Transverse colon (tissue), 3 donors: ENCODE measurements around the gene CCDC90B.

ENCODE experiments used
- POLR2A ChIP-seq: fragments of 450-650 bp; IDR thresholded peaks from one replicate; pipeline ENCODE4 v1.6.1; 2016; ENCODE audit warnings: antibody characterized with exemption, mild to moderate bottlenecking, moderate library complexity
- TF ChIP-seq, protein P1 (sequence below), 5 experiments: fragments of 200-600 bp in 3 of 5; fragments of 450-650 bp in 2 of 5; sonication (generic) in 3 of 5; IDR thresholded peaks; 1 replicate in 2 of 5; 2 replicates in 3 of 5; pipeline ENCODE4 v1.5.1; 2016 to 2017; ENCODE audit warnings: antibody characterized with exemption in 5 of 5, inconsistent platforms in 3 of 5, mild to moderate bottlenecking in 2 of 5, moderate library complexity in 1 of 5

DNA sequence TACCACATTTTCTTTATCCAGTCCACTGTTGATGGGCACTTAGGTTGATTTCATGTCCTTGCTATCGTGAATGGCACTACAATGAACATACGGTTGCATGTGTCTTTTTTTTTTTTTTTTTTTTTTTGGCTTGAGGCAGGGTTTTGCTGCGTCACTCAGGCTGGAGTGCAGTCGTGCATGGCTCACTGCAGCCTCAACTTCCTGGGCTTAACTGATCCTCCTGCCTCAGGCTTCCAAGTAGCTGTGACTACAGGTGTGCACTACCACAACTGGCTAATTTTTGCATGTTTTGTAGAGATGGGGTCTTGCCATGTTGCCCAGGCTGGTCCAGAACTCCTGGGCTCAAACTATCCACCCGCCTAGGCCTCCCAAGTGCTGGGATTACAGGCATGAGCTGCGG, 1.5 kb upstream of the CCDC90B start:
- TF ChIP-seq POLR2A, result no peak
- TF ChIP-seq, protein P1, sequence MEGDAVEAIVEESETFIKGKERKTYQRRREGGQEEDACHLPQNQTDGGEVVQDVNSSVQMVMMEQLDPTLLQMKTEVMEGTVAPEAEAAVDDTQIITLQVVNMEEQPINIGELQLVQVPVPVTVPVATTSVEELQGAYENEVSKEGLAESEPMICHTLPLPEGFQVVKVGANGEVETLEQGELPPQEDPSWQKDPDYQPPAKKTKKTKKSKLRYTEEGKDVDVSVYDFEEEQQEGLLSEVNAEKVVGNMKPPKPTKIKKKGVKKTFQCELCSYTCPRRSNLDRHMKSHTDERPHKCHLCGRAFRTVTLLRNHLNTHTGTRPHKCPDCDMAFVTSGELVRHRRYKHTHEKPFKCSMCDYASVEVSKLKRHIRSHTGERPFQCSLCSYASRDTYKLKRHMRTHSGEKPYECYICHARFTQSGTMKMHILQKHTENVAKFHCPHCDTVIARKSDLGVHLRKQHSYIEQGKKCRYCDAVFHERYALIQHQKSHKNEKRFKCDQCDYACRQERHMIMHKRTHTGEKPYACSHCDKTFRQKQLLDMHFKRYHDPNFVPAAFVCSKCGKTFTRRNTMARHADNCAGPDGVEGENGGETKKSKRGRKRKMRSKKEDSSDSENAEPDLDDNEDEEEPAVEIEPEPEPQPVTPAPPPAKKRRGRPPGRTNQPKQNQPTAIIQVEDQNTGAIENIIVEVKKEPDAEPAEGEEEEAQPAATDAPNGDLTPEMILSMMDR (IDR thresholded peaks at IDR 0.05), result no peak
